Loucy (cell line): ENCODE results near the gene TTLL3.

ENCODE experiments used
- H2AFZ ChIP-seq: fragments of 200-600 bp; sonication (generic); 2 replicates; pipeline ENCODE4 v1.6.0; 2016; ENCODE audit warnings: antibody characterized with exemption, mild to moderate bottlenecking, low read length, moderate library complexity
- H3F3A ChIP-seq: fragments of 200-600 bp; 2 replicates; pipeline ENCODE4 v1.6.0; 2016; ENCODE audit warnings: antibody characterized with exemption, low read depth, mild to moderate bottlenecking
- H3K27me3 ChIP-seq: fragments of 200-600 bp; sonication (generic); 2 replicates; pipeline ENCODE4 v1.6.1; 2014; ENCODE audit warnings: low read length, mild to moderate bottlenecking; ENCODE audit not compliant: insufficient read depth, poor library complexity, severe bottlenecking
- H3K36me3 ChIP-seq: fragments of 200-600 bp; sonication (generic); 2 replicates; pipeline ENCODE4 v1.6.1; 2016; ENCODE audit warnings: low read length; ENCODE audit not compliant: insufficient read depth
- H3K4me1 ChIP-seq: fragments of 200-600 bp; sonication (generic); 2 replicates; pipeline ENCODE4 v1.5.1; 2014; ENCODE audit warnings: low read length, mild to moderate bottlenecking; ENCODE audit not compliant: insufficient read depth, poor library complexity, severe bottlenecking
- H3K4me2 ChIP-seq: fragments of 200-600 bp; sonication (generic); 2 replicates; pipeline ENCODE4 v1.6.0; 2014; ENCODE audit warnings: antibody characterized with exemption, low read length, low read depth, mild to moderate bottlenecking; ENCODE audit not compliant: poor library complexity, severe bottlenecking
- H3K4me3 ChIP-seq: fragments of 200-600 bp; sonication (generic); 2 replicates; pipeline ENCODE4 v1.5.1; 2014; ENCODE audit warnings: low read length, mild to moderate bottlenecking, mixed read lengths; ENCODE audit not compliant: poor library complexity, severe bottlenecking
- H3K79me2 ChIP-seq: fragments of 200-600 bp; sonication (generic); 2 replicates; pipeline ENCODE4 v1.6.1; 2014; ENCODE audit warnings: low read length; ENCODE audit not compliant: insufficient read depth
- H3K9ac ChIP-seq: fragments of 200-600 bp; sonication (generic); 2 replicates; pipeline ENCODE4 v1.6.0; 2014; ENCODE audit warnings: mild to moderate bottlenecking, low read depth, low read length, moderate library complexity; ENCODE audit not compliant: poor library complexity, severe bottlenecking
- H3K9me2 ChIP-seq: fragments of 200-600 bp; sonication (generic); replicated peaks from 2 replicates; pipeline ENCODE4 v1.6.1; 2016; ENCODE audit warnings: low read depth, low read length, mixed read lengths
- H3K9me3 ChIP-seq: fragments of 200-600 bp; sonication (generic); 2 replicates; pipeline ENCODE4 v1.6.1; 2014; ENCODE audit warnings: mild to moderate bottlenecking, antibody characterized with exemption, low read length, low read depth; ENCODE audit not compliant: insufficient read depth
- H4K20me1 ChIP-seq: fragments of 200-600 bp; sonication (generic); 2 replicates; pipeline ENCODE4 v1.6.0; 2014; ENCODE audit warnings: antibody characterized with exemption, low read length, mild to moderate bottlenecking; ENCODE audit not compliant: insufficient read depth, poor library complexity, severe bottlenecking
- EZH2phosphoT487 ChIP-seq: fragments of 200-600 bp; IDR thresholded peaks from 2 replicates; pipeline ENCODE4 v1.6.1; 2018; ENCODE audit warnings: antibody characterized with exemption, mild to moderate bottlenecking, moderate library complexity, borderline replicate concordance
- TF ChIP-seq, protein P1 (sequence below): fragments of 200-600 bp; sonication (generic); conservative IDR thresholded peaks from 2 replicates; pipeline ENCODE4 v1.5.1; 2014; ENCODE audit warnings: mild to moderate bottlenecking, antibody characterized with exemption, low read length

Gene TTLL3

DNA sequence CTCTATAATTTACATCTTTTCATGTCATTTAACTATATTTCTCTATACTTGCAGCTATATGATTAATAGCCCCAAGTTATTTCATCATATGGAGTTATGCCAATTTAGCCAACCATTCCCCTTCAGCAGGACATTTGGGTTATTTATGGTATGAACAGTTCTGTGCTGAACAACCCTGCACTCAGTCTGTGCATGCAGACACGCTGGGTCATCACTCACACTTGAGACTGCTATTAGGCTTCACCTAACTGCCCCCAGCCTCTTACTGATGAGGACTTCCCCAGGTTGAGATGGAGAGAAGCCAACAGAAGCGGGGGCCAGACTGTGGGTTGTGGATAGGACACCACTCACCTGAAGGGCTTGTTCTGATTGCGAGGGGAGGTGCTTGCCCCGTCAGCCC lies 25.1 kb upstream of the TTLL3 start:
- Histone ChIP-seq H3K9ac (no peak overlapping the region), H4K20me1 (no peaks in the 10 kb centered on the region), H3K4me2 (no peak overlapping the region), H2AFZ (no peak overlapping the region), H3F3A (peaks cover 13% of the 10 kb centered on the region), H3K79me2 (peaks cover 11% of the 10 kb centered on the region; the same call in 1 of the 2 replicates), H3K27me3 (no peaks in the 10 kb centered on the region), H3K4me3 (no peak overlapping the region), H3K36me3 (peaks cover 3% of the 10 kb centered on the region; the same call in 1 of the 2 replicates), H3K9me2 (no peaks in the 10 kb centered on the region), H3K9me3 (no peaks in the 10 kb centered on the region), H3K4me1 (peaks cover 35% of the 10 kb centered on the region)
- no peak for TF ChIP-seq EZH2phosphoT487
- TF ChIP-seq, protein P1, sequence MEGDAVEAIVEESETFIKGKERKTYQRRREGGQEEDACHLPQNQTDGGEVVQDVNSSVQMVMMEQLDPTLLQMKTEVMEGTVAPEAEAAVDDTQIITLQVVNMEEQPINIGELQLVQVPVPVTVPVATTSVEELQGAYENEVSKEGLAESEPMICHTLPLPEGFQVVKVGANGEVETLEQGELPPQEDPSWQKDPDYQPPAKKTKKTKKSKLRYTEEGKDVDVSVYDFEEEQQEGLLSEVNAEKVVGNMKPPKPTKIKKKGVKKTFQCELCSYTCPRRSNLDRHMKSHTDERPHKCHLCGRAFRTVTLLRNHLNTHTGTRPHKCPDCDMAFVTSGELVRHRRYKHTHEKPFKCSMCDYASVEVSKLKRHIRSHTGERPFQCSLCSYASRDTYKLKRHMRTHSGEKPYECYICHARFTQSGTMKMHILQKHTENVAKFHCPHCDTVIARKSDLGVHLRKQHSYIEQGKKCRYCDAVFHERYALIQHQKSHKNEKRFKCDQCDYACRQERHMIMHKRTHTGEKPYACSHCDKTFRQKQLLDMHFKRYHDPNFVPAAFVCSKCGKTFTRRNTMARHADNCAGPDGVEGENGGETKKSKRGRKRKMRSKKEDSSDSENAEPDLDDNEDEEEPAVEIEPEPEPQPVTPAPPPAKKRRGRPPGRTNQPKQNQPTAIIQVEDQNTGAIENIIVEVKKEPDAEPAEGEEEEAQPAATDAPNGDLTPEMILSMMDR, result no peak

DNA sequence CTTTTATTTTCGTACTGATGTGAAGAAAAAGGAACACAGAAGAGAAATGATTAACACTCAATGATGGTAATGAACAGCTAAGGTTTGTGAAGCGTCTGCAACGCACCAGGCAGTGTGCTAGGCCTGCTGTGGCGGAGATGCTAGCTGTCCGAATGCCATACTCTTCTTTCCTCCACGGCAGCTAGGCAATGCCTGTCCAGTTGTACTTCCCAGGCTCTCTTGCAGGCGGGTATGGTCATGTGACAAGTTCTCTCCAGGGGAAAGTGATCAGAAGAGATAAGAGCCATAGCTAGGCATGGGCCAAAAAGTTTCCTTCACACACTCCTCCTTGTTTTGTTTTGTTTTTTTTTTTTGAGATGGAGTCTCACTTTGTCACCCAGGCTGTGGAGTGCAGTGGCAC lies 24.5 kb upstream of the TTLL3 start:
- no peaks in the 10 kb centered on the region for H3K9me3 ChIP-seq
- no peak overlapping the region for H2AFZ ChIP-seq
- H3K9ac ChIP-seq, result no peak overlapping the region
- peaks cover 9% of the 10 kb centered on the region for H3F3A ChIP-seq
- no peak overlapping the region for H3K4me3 ChIP-seq
- no peaks in the 10 kb centered on the region for H3K27me3 ChIP-seq
- no peaks in the 10 kb centered on the region for H3K9me2 ChIP-seq
- H3K4me2 ChIP-seq, result no peak overlapping the region
- no peak for TF ChIP-seq EZH2phosphoT487
- TF ChIP-seq, protein P1, result no peak
- peaks cover 3% of the 10 kb centered on the region; the same call in 1 of the 2 replicates for H3K36me3 ChIP-seq
- no peaks in the 10 kb centered on the region for H4K20me1 ChIP-seq
- H3K4me1 ChIP-seq, result peaks cover 35% of the 10 kb centered on the region
- H3K79me2 ChIP-seq, result peaks cover 18% of the 10 kb centered on the region

DNA sequence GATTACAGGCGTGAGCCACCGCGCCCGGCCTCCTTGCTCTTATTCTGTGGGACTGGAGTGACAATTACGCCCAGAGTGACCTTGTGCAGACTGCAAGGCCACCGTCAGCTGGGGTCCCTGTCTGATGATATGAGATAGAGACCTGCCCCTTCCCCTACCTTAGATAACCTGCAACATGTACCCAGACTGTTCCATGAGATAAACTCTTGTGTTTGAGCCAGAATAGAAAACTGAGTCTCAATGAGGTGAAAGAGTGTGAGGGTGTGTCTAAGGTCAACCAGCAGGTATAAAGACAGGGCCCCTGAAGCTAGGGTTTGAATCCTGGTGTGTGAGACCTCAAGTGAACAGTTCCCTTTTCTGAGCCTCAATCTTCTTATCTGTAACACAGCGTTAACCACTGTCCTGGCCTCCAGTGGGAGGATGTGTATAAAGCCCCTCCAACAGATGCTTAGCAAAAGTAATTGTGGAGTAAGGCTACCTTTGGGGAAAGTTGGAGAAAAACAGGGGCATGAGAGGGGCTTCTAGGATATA lies 23.8 kb upstream of the TTLL3 start:
- Histone ChIP-seq H3K79me2 (peaks cover 24% of the 10 kb centered on the region), H3K4me2 (no peak overlapping the region), H4K20me1 (no peaks in the 10 kb centered on the region), H3K4me1 (peaks cover 34% of the 10 kb centered on the region), H2AFZ (no peak overlapping the region), H3K9me2 (no peaks in the 10 kb centered on the region), H3K9ac (no peak overlapping the region), H3K27me3 (no peaks in the 10 kb centered on the region), H3K4me3 (no peak overlapping the region), H3F3A (peaks cover 3% of the 10 kb centered on the region; the same call in 1 of the 2 replicates), H3K36me3 (peaks cover 3% of the 10 kb centered on the region; the same call in 1 of the 2 replicates), H3K9me3 (no peaks in the 10 kb centered on the region)
- TF ChIP-seq EZH2phosphoT487, result no peak
- TF ChIP-seq, protein P1, result no peak
